ENCODE data around the gene ATAT1. TPM values are rescaled to one million over a fixed set of nuclear protein-coding genes. Genes with fewer than 3 reads are reported as not detected.

Gene ATAT1
- total RNA-seq, 4 donors from 2014 or later = 4.7 to 24.0 (median 7.9) TPM

DNA sequence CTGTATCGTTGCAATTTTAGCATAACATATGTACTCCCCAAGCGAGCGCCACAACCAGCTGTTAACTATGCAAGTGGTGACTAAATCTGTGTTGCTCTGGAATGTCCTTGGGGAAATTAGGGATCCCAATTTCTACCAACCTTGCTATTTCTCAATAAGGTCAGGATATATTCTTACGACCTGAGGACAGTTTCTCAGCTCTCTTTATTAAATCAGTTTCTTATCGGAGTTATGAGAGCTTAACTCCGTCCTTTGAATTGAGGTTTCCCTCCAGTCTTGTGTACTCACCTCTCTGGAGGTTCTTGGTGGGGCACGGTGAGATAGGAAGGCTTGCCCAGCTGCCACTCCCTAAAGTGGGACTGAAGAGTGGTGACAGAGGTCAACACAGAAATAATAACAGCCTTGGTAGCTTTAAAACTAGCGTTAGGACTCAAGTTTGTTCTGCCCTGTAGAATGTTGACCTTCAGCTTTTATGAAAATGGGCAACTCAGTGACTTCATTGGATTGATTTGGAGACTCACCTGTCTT is 8.3 kb upstream of the ATAT1 start:
- DNase-seq (ENCODE audit: low spot score in 2 of 2) = no peak
- WGBS = 11% methylated on average over 8 of the region's 8 CpGs

DNA sequence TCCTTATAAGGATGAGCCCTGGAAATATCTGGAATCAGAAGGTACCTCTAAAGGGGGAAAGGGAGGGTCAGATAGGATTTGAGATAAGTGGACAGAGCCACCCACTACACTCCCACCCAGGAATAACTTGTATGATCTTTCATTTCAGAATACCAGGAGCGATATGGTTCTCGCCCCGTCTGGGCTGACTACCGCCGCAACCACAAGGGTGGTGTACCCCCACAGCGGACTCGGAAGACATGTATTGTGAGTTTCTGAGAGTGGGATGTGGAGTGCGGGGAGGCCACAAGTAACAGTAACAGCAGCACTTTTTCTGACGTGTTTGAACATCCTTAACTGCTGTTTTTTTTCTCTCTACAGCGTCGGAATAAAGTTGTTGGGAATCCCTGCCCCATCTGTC is 7.1 kb upstream of the ATAT1 start:
- no peak for DNase-seq (ENCODE audit: low spot score in 2 of 2)
- 93% methylated on average over 11 of the region's 11 CpGs for WGBS
- no peaks in the 10 kb centered on the region for H3K9me3 ChIP-seq
- no peak overlapping the region for H3K27ac ChIP-seq
- TF ChIP-seq POLR2A (IDR thresholded peaks at IDR 0.05) = no peak
- TF ChIP-seq POLR2AphosphoS5 (IDR thresholded peaks at IDR 0.05) = no peak
- TF ChIP-seq, protein P1, sequence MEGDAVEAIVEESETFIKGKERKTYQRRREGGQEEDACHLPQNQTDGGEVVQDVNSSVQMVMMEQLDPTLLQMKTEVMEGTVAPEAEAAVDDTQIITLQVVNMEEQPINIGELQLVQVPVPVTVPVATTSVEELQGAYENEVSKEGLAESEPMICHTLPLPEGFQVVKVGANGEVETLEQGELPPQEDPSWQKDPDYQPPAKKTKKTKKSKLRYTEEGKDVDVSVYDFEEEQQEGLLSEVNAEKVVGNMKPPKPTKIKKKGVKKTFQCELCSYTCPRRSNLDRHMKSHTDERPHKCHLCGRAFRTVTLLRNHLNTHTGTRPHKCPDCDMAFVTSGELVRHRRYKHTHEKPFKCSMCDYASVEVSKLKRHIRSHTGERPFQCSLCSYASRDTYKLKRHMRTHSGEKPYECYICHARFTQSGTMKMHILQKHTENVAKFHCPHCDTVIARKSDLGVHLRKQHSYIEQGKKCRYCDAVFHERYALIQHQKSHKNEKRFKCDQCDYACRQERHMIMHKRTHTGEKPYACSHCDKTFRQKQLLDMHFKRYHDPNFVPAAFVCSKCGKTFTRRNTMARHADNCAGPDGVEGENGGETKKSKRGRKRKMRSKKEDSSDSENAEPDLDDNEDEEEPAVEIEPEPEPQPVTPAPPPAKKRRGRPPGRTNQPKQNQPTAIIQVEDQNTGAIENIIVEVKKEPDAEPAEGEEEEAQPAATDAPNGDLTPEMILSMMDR (IDR thresholded peaks at IDR 0.05) = no peak
- TF ChIP-seq EP300 (IDR thresholded peaks at IDR 0.05) = no peak
- H3K4me1 ChIP-seq = peaks cover 18% of the 10 kb centered on the region
- H3K27me3 ChIP-seq = no peaks in the 10 kb centered on the region
- H3K4me3 ChIP-seq = no peak overlapping the region
- H3K36me3 ChIP-seq = peaks cover 61% of the 10 kb centered on the region

More for the DNA sequence above, 8.3 kb upstream of the ATAT1 start:
- peak overlapping the region; percentile 90 for H3K4me3 ChIP-seq
- peak overlapping the region; percentile 98 for H3K27ac ChIP-seq
- no peaks in the 10 kb centered on the region for H3K9me3 ChIP-seq
- H3K4me1 ChIP-seq = peaks cover 30% of the 10 kb centered on the region
- H3K27me3 ChIP-seq = no peaks in the 10 kb centered on the region
- TF ChIP-seq, protein P1 (IDR thresholded peaks at IDR 0.05) = no peak
- peaks cover 49% of the 10 kb centered on the region for H3K36me3 ChIP-seq

DNA sequence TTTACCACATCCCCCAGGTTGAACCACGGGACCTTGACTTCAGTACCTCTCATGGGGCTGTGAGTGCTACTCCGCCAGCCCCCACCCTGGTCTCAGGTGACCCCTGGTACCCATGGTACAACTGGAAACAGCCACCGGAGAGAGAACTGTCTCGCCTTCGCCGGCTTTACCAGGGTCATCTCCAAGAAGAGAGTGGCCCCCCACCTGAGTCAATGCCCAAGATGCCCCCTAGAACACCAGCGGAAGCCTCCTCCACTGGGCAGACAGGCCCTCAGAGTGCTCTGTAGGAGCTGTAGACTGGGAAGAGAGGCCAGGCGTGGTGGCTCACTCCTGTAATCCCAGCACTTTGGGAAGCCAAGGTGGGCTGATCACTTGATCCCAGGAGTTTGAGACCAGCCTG is 1.2 kb upstream of the ATAT1 start:
- TF ChIP-seq EP300 (IDR thresholded peaks at IDR 0.05) = no peak
- TF ChIP-seq, protein P1 (IDR thresholded peaks at IDR 0.05) = no peak
- TF ChIP-seq POLR2AphosphoS5 (IDR thresholded peaks at IDR 0.05) = no peak
- TF ChIP-seq POLR2A (IDR thresholded peaks at IDR 0.05) = no peak
- Histone ChIP-seq H3K27me3 (no peaks in the 10 kb centered on the region), H3K4me3 (no peak overlapping the region), H3K4me1 (peaks cover 19% of the 10 kb centered on the region), H3K9me3 (no peaks in the 10 kb centered on the region), H3K27ac (no peak overlapping the region), H3K36me3 (peaks cover 77% of the 10 kb centered on the region)
- no peak for DNase-seq (ENCODE audit: low spot score in 2 of 2)
- 99% methylated on average over 7 of the region's 8 CpGs for WGBS

DNA sequence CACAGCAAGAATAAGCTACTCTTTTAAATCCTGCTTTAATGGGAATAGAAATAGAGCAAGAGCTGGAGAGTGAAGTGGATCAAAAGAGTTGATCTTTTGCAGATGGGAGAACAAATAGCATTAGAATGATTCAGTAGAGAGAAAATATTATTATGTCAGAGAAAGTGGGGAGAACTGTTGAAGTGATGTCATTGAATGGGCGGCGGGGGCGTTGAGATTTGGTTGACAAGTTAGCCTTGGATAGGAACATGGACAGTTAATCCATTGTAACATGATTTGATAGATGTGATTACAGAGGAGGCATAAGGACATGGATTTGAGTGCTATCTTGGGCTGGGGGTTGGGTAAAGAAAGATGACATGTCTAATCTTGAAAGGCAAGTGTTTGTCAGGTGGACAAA is 9.2 kb downstream of the ATAT1 start:
- 91% methylated on average over 3 of the region's 3 CpGs for WGBS
- TF ChIP-seq, protein P1 (IDR thresholded peaks at IDR 0.05) = no peak
- H3K36me3 ChIP-seq = peaks cover 31% of the 10 kb centered on the region
- H3K27ac ChIP-seq = no peak overlapping the region
- no peaks in the 10 kb centered on the region for H3K27me3 ChIP-seq
- DNase-seq (ENCODE audit: low spot score in 2 of 2) = no peak
- H3K9me3 ChIP-seq = no peaks in the 10 kb centered on the region
- no peak overlapping the region for H3K4me3 ChIP-seq
- no peaks in the 10 kb centered on the region for H3K4me1 ChIP-seq

DNA sequence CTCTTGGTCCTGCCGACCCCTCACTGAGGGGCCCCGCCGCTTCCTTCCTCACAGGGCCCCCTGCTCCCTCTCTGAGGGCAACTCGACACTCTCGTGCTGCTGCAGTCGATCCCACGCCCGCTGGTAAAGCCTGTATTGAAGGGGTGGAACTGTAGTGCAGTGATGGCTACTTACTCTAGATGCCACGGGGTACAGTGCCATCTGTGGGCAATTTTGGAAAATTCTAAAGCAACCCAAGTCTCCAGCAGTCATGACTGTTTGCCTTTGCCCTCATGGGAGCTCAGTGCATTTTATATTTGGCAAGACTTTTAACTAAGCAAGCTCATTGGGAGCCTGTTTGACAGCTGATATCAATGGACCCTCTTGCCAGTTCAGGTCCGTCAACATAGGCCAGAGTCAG is 13.8 kb downstream of the ATAT1 start:
- no peak overlapping the region for H3K27ac ChIP-seq
- H3K4me1 ChIP-seq = no peaks in the 10 kb centered on the region
- no peaks in the 10 kb centered on the region for H3K27me3 ChIP-seq
- H3K36me3 ChIP-seq = peaks cover 54% of the 10 kb centered on the region
- TF ChIP-seq POLR2A (IDR thresholded peaks at IDR 0.05) (no peak), POLR2AphosphoS5 (IDR thresholded peaks at IDR 0.05) (no peak), EP300 (IDR thresholded peaks at IDR 0.05) (no peak)
- TF ChIP-seq, protein P1 (IDR thresholded peaks at IDR 0.05) = no peak
- H3K9me3 ChIP-seq = no peaks in the 10 kb centered on the region
- WGBS = 82% methylated on average over 10 of the region's 10 CpGs
- no peak overlapping the region for H3K4me3 ChIP-seq
- no peak for DNase-seq (ENCODE audit: low spot score in 2 of 2)

Data from suprapubic skin (tissue), 4 donors.